AG04449 (cell line): ENCODE results near the gene ACOT2.
"Not testable (repeated sequence)": the region's sequence is repeated elsewhere in the genome, so short reads cannot be mapped to it uniquely, and the experiment has no call there.

Experiments
- CTCF ChIA-PET: fragments of 350-600 bp; formaldehyde crosslinking; extraction: SDS; loops from one replicate; lab custom pipeline; 2021; ENCODE audit warnings: antibody characterized with exemption; lab: Yijun Ruan, JAX
- POLR2A ChIA-PET: fragments of 400-600, 350-600 bp; formaldehyde crosslinking; extraction: SDS; loops from one replicate; lab custom pipeline; 2020; ENCODE audit warnings: antibody characterized with exemption, inconsistent platforms; lab: Yijun Ruan, JAX
- DNase-seq: peaks from one replicate; pipeline ENCODE4 v3.0.0-alpha.2; 2010; ENCODE audit warnings: low read depth, low spot score
- H3K4me3 ChIP-seq: 2 replicates; pipeline ENCODE4 v1.5.1; 2011; ENCODE audit warnings: low read depth, mild to moderate bottlenecking, control low read depth, low read length
- CTCF ChIP-seq: IDR thresholded peaks from one replicate; pipeline ENCODE4 v1.5.1; 2011; ENCODE audit warnings: mild to moderate bottlenecking, moderate library complexity, low read length, control low read depth, inconsistent platforms; ENCODE audit not compliant: insufficient read depth; ENCODE audit errors: missing control alignments

ACOT2 gene

GRCh38 chr14:73569185-73569958, at the start of gene ACOT2:
Gene ACOT2 (plus strand): TSS chr14:73569213. CDS start chr14:73569241, 28 bp downstream.
- POLR2A ChIA-PET, result interaction anchor here (0.6 to 1.3 kb wide), 6 partner anchors 44 to 236 kb away, joined by 3 to 7 read pairs (median 4); partner anchors contain the start of gene RIOX1
- peak; percentile 38 for TF ChIP-seq CTCF
- DNase-seq, result peak; percentile 72
- CTCF ChIA-PET, result interaction anchor here (0.6 to 5.3 kb wide), 10 partner anchors 21 to 75 kb away, joined by 3 to 27 read pairs (median 4); no protein-coding TSS in a partner anchor
- H3K4me3 ChIP-seq, result peak within 1 kb of the TSS; percentile 68

- ChIA-PET CTCF (interaction anchor here (1.9 to 6.4 kb wide), 2 partner anchors 12 to 48 kb away, joined by 6 to 100 read pairs; partner anchors contain the start of gene ACOT2), POLR2A (no interaction called here)
These were observed 47.8 kb upstream of the ACOT2 start for GRCh38 chr14:73521229-73521628.

GRCh38 chr14:73524493-73524892, 44.5 kb upstream of the ACOT2 start:
- no peak overlapping the region for H3K4me3 ChIP-seq
- no peak for DNase-seq
- CTCF ChIA-PET, result interaction anchor here (6.4 kb wide), 1 partner anchor 15 kb away, joined by 100 read pairs; no protein-coding TSS in a partner anchor
- no peak for TF ChIP-seq CTCF
- POLR2A ChIA-PET, result no interaction called here

More at GRCh38 chr14:73521229-73521628, 47.8 kb upstream of the ACOT2 start:
- no peak overlapping the region for H3K4me3 ChIP-seq
- DNase-seq, result no peak
- TF ChIP-seq CTCF, result no peak

- H3K4me3 ChIP-seq, result no peak overlapping the region
- no peak for TF ChIP-seq CTCF
- CTCF ChIA-PET, result interaction anchor here (1.1 to 3.0 kb wide), 5 partner anchors 15 to 107 kb away, joined by 3 to 13 read pairs (median 6); no protein-coding TSS in a partner anchor
- DNase-seq, result no peak
- POLR2A ChIA-PET, result no interaction called here
These were observed 42.7 kb upstream of the ACOT2 start for GRCh38 chr14:73526036-73526984.

GRCh38 chr14:73529356-73529755, 39.7 kb upstream of the ACOT2 start:
- H3K4me3 ChIP-seq, POLR2A ChIA-PET, CTCF ChIA-PET, DNase-seq: not testable (repeated sequence)

- CTCF ChIA-PET, POLR2A ChIA-PET, H3K4me3 ChIP-seq, DNase-seq: not testable (repeated sequence)
These were observed 37.0 kb upstream of the ACOT2 start for GRCh38 chr14:73531971-73532370.

- ChIA-PET POLR2A (interaction anchor here (0.7 kb wide), 1 partner anchor 77 kb away, joined by 3 read pairs; no protein-coding TSS in a partner anchor), CTCF (interaction anchor here (1.1 kb wide), 1 partner anchor 43 kb away, joined by 3 read pairs; no protein-coding TSS in a partner anchor)
- H3K4me3 ChIP-seq, result peak overlapping the region; percentile 46
- DNase-seq, result not testable (repeated sequence)
These were observed 31.6 kb upstream of the ACOT2 start for GRCh38 chr14:73537244-73538045.
